ENCODE measurements around the gene CDK4.
"Not testable (repeated sequence)": the region's sequence is repeated elsewhere in the genome, so short reads cannot be mapped to it uniquely, and the experiment has no call there.

Gene CDK4

GRCh38 chr12:57751788-57752667, at the start of gene CDK4:
CDK4 (minus strand) TSS chr12:57752310; CDS start chr12:57751717, 593 bp downstream.
- peak; percentile 99 for DNase-seq (ENCODE audit: low spot score)

GRCh38 chr12:57800965-57801364, 48.9 kb upstream of the CDK4 start:
- no peak for DNase-seq (ENCODE audit: low spot score)

GRCh38 chr12:57797933-57798332, 45.8 kb upstream of the CDK4 start:
- no peak for DNase-seq (ENCODE audit: low spot score)

- DNase-seq (ENCODE audit: low spot score): no peak
Measured at GRCh38 chr12:57796996-57797395, 44.9 kb upstream of the CDK4 start.

- DNase-seq (ENCODE audit: low spot score): no peak
Measured at GRCh38 chr12:57795354-57795753, 43.2 kb upstream of the CDK4 start.

GRCh38 chr12:57793920-57794319, 41.8 kb upstream of the CDK4 start:
- DNase-seq (ENCODE audit: low spot score): no peak

- no peak for DNase-seq (ENCODE audit: low spot score)
Measured at GRCh38 chr12:57783861-57784260, 31.8 kb upstream of the CDK4 start.

- no peak for DNase-seq (ENCODE audit: low spot score)
Measured at GRCh38 chr12:57783466-57783801, 31.3 kb upstream of the CDK4 start.

- DNase-seq (ENCODE audit: low spot score): peak; percentile 97
Measured at GRCh38 chr12:57782608-57783465, 30.7 kb upstream of the CDK4 start, which contains the start of gene TSFM. TSFM (plus strand) TSS chr12:57782787; CDS start chr12:57782802, 15 bp downstream.

GRCh38 chr12:57782243-57782607, 30.1 kb upstream of the CDK4 start:
- no peak for DNase-seq (ENCODE audit: low spot score)

- no peak for DNase-seq (ENCODE audit: low spot score)
Measured at GRCh38 chr12:57781801-57782200, 29.7 kb upstream of the CDK4 start.

GRCh38 chr12:57781244-57781643, 29.1 kb upstream of the CDK4 start:
- no peak for DNase-seq (ENCODE audit: low spot score)

GRCh38 chr12:57780284-57780897, 28.3 kb upstream of the CDK4 start:
- no peak for DNase-seq (ENCODE audit: low spot score)

- no peak for DNase-seq (ENCODE audit: low spot score)
Measured at GRCh38 chr12:57779736-57780135, 27.6 kb upstream of the CDK4 start.

- DNase-seq (ENCODE audit: low spot score): no peak
Measured at GRCh38 chr12:57777911-57778310, 25.8 kb upstream of the CDK4 start.

- no peak for DNase-seq (ENCODE audit: low spot score)
Measured at GRCh38 chr12:57777367-57777766, 25.3 kb upstream of the CDK4 start.

GRCh38 chr12:57776247-57776587, 24.1 kb upstream of the CDK4 start:
- no peak for DNase-seq (ENCODE audit: low spot score)

- no peak for DNase-seq (ENCODE audit: low spot score)
Measured at GRCh38 chr12:57775563-57776246, 23.6 kb upstream of the CDK4 start.

GRCh38 chr12:57775044-57775443, 22.9 kb upstream of the CDK4 start:
- no peak for DNase-seq (ENCODE audit: low spot score)

GRCh38 chr12:57774634-57775033, 22.5 kb upstream of the CDK4 start:
- DNase-seq (ENCODE audit: low spot score): not testable (repeated sequence)

GRCh38 chr12:57772429-57773322, 20.6 kb upstream of the CDK4 start, which contains the start of gene EEF1AKMT3:
EEF1AKMT3 (plus strand) TSS chr12:57772614; CDS start chr12:57772725, 111 bp downstream.
- no peak for DNase-seq (ENCODE audit: low spot score)

Measured in hematopoietic multipotent progenitor cell treated with erythropoietin and hydrocortisone succinate and interleukin-3 and kit ligand, for 17 days (in vitro differentiated cells).